Tibial nerve (tissue), 4 donors: Measurements from ENCODE around the gene CREB3. TPM values are rescaled to one million over a fixed set of nuclear protein-coding genes. Genes with fewer than 3 reads are reported as not detected.
A peak's percentile ranks its signal among the peaks of the same experiment; 100 is the strongest.

Source experiments
- DNase-seq, 2 donors: peaks; one replicate each; pipeline ENCODE4 v3.0.0-alpha.2; 2019; ENCODE audit warnings: low spot score in 2 of 2
- H3K27ac ChIP-seq, 4 donors: fragments of 200-600 bp; sonication (generic) in 3 of 4; one replicate each; pipeline ENCODE4 v1.5.1; 2017 to 2019; ENCODE audit warnings: mild to moderate bottlenecking in 1 of 4
- H3K27me3 ChIP-seq, 2 donors: fragments of 200-600 bp; sonication (generic) in 1 of 2; one replicate each; pipeline versions ENCODE4 v1.5.1 to v1.6.0; 2017 to 2019
- H3K36me3 ChIP-seq, 3 donors: fragments of 200-600 bp; sonication (generic); one replicate each; pipeline ENCODE4 v1.5.1; 2018 to 2019
- H3K4me1 ChIP-seq, 4 donors: fragments of 200-600 bp; sonication (generic) in 3 of 4; one replicate each; pipeline ENCODE4 v1.5.1; 2017 to 2019
- H3K4me3 ChIP-seq, 4 donors: fragments of 200-600 bp; sonication (generic) in 3 of 4; one replicate each; pipeline ENCODE4 v1.5.1; 2017 to 2019; ENCODE audit warnings: mild to moderate bottlenecking in 1 of 4, moderate library complexity in 1 of 4
- H3K9me3 ChIP-seq, 4 donors: fragments of 200-600 bp; sonication (generic) in 3 of 4; one replicate each; pipeline ENCODE4 v1.5.1; 2017 to 2019
- EP300 ChIP-seq, 2 donors: sonication (generic); formaldehyde crosslinking; IDR thresholded peaks; one replicate each; pipeline ENCODE4 v1.6.1; 2017; ENCODE audit warnings: antibody characterized with exemption in 2 of 2, mild to moderate bottlenecking in 1 of 2
- POLR2A ChIP-seq, 2 donors: fragments of 450-650 bp; IDR thresholded peaks; one replicate each; pipeline ENCODE4 v1.6.1; 2017; ENCODE audit warnings: antibody characterized with exemption in 2 of 2, mild to moderate bottlenecking in 2 of 2, moderate library complexity in 2 of 2
- WGBS, 2 donors: methylation state at CpG; one replicate each; pipeline ENCODE4 v1.1.5; 2018; 5-methylcytosine and 5-hydroxymethylcytosine counted together
- total RNA-seq, 4 donors: library from RNA; depleted of rRNA; stranded (reverse); fragments of >200 nt; gene quantifications; one replicate each; pipeline ENCODE4 v1.1.0, GENCODE V29; 2016
- TF ChIP-seq, protein P1 (sequence below), 5 experiments: fragments of 200-600 bp in 3 of 5; fragments of 450-650 bp in 2 of 5; sonication (generic) in 3 of 5; IDR thresholded peaks; one replicate each; pipeline ENCODE4 v1.5.1; 2016 to 2019; ENCODE audit warnings: antibody characterized with exemption in 5 of 5, mild to moderate bottlenecking in 3 of 5, moderate library complexity in 2 of 5

The CREB3 gene
- total RNA-seq, 4 donors from 2014 or later = 41.6 to 70.1 (median 53.5) TPM

DNA sequence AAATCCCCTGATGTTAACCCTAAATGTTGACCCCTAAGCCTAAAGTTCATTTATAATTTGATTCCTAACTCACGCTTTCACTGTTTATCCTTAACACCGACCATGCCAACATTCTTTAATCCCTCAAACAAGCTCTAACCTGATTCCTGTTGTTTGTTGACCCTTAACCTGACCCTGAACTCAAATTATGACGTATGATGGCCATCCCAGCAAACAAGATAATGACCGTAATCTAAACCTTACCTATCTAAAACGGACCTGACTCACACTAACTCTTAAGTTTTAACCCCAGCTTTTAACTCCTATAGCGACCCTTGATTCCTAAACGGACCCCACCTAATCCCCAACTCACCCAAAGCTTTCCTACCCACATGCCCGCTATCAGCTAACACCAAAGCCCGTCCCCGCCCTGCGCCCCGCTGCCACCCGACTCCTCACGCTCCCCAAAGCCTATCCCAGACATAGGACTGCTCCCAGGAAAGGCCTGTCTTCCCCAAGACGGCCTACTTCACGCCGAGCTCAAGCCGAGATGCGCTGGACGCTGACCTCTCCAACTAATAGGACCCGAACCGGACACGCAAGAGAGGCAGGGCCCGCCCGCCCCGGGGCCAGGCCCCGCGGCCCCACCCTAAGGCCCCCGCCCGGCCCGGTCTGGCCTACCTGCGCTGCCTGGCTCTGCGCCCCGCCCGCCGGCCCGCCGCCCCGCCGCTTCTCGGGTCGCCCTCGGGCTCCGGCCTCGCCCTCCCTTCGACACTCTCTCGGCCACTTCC lies 866 bp upstream of the CREB3 start:
- TF ChIP-seq EP300 (IDR thresholded peaks at IDR 0.05) (no peak), POLR2A (IDR thresholded peaks at IDR 0.05) (no peak)
- TF ChIP-seq, protein P1, sequence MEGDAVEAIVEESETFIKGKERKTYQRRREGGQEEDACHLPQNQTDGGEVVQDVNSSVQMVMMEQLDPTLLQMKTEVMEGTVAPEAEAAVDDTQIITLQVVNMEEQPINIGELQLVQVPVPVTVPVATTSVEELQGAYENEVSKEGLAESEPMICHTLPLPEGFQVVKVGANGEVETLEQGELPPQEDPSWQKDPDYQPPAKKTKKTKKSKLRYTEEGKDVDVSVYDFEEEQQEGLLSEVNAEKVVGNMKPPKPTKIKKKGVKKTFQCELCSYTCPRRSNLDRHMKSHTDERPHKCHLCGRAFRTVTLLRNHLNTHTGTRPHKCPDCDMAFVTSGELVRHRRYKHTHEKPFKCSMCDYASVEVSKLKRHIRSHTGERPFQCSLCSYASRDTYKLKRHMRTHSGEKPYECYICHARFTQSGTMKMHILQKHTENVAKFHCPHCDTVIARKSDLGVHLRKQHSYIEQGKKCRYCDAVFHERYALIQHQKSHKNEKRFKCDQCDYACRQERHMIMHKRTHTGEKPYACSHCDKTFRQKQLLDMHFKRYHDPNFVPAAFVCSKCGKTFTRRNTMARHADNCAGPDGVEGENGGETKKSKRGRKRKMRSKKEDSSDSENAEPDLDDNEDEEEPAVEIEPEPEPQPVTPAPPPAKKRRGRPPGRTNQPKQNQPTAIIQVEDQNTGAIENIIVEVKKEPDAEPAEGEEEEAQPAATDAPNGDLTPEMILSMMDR (IDR thresholded peaks at IDR 0.05) = no peak
- H3K4me3 ChIP-seq = peak overlapping the region; percentile 62 to 90 (median 82)
- H3K36me3 ChIP-seq = peaks cover 0 to 26% (median 0%) of the 10 kb centered on the region in 3 donors
- H3K27me3 ChIP-seq = no peaks in the 10 kb centered on the region
- DNase-seq = peak in 1 of 2 donors; percentile 31
- peak overlapping the region; percentile 89 to 99 (median 94) for H3K27ac ChIP-seq
- WGBS, 2 donors = 0 to 1% methylated on average over 14 to 38 of the region's 47 CpGs
- H3K4me1 ChIP-seq = peaks cover 0 to 67% (median 62%) of the 10 kb centered on the region in 4 donors
- no peaks in the 10 kb centered on the region for H3K9me3 ChIP-seq

DNA sequence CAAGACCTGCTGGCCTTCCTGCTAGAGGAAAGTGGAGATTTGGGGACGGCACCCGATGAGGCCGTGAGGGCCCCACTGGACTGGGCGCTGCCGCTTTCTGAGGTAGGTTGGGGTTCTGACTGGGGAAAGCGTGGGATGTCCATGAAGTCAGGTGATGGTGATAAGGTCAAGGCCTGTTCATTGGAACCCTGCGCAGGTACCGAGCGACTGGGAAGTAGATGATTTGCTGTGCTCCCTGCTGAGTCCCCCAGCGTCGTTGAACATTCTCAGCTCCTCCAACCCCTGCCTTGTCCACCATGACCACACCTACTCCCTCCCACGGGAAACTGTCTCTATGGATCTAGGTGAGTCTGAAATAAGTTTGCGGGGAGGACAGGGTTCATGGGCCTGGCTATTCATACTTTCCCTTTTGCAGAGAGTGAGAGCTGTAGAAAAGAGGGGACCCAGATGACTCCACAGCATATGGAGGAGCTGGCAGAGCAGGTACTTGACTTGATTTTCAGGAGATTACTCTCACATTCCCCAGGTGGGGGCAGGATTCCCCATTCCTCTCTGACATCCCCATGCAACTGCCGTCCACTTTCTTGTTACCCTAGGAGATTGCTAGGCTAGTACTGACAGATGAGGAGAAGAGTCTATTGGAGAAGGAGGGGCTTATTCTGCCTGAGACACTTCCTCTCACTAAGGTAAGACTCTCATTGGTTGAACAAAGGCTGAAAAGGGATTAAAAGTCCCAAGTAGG lies 505 bp downstream of the CREB3 start:
- peak overlapping the region; percentile 89 to 99 (median 94) for H3K27ac ChIP-seq
- WGBS, 2 donors = 1 to 2% methylated on average over 13 to 14 of the region's 14 CpGs
- peaks cover 0 to 39% (median 10%) of the 10 kb centered on the region in 3 donors for H3K36me3 ChIP-seq
- peaks cover 0 to 54% (median 48%) of the 10 kb centered on the region in 4 donors for H3K4me1 ChIP-seq
- no peaks in the 10 kb centered on the region for H3K27me3 ChIP-seq
- TF ChIP-seq POLR2A (IDR thresholded peaks at IDR 0.05) (no peak), EP300 (IDR thresholded peaks at IDR 0.05) (no peak)
- TF ChIP-seq, protein P1 (IDR thresholded peaks at IDR 0.05) = no peak
- no peak for DNase-seq
- H3K4me3 ChIP-seq = peak overlapping the region; percentile 62 to 90 (median 82)
- no peaks in the 10 kb centered on the region for H3K9me3 ChIP-seq

DNA sequence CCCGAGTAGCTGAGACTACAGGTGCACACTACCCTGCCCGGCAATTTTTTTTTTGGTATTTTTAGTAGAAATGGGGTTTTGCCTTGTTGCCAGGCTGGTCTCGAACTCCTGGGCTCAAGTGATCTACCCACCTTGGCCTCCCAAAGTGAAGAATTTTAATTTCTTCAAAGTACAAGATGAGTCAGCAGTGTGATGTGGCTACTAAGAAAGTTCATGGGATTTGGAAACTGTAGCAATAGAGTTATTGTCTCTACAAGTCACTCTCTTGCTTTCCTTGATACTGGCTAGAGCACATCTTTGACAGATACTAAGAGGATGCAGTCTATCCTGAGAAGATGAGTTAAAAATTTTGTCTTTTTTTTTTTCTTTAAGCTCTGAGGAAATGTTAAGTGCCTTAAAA lies 1.6 kb downstream of the CREB3 start:
- no peak overlapping the region for H3K4me3 ChIP-seq

DNA sequence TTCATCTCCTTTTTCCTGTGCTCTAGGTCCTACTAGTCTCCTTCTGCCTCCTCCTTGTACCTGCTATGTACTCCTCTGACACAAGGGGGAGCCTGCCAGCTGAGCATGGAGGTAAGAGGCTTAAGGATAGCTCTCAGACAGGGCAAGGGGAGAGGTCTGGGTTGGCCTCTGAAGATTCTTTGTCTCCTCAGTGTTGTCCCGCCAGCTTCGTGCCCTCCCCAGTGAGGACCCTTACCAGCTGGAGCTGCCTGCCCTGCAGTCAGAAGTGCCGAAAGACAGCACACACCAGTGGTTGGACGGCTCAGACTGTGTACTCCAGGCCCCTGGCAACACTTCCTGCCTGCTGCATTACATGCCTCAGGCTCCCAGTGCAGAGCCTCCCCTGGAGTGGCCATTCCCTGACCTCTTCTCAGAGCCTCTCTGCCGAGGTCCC lies 3.8 kb downstream of the CREB3 start:
- Histone ChIP-seq H3K4me1 (peaks cover 0 to 22% (median 16%) of the 10 kb centered on the region in 4 donors), H3K9me3 (no peaks in the 10 kb centered on the region), H3K27me3 (no peaks in the 10 kb centered on the region), H3K4me3 (no peak overlapping the region), H3K27ac (peak overlapping the region in 1 of 4 donors; percentile 28), H3K36me3 (peaks cover 0 to 72% (median 17%) of the 10 kb centered on the region in 3 donors)
- WGBS, 2 donors = 28 to 29% methylated on average over 3 to 5 of the region's 5 CpGs
- TF ChIP-seq POLR2A (IDR thresholded peaks at IDR 0.05) = no peak
- TF ChIP-seq, protein P1 (IDR thresholded peaks at IDR 0.05) = peak; percentile 61 to 77 (median 69)
- peak; percentile 46 to 74 for DNase-seq

More for the DNA sequence above, 1.6 kb downstream of the CREB3 start:
- TF ChIP-seq, protein P1 (IDR thresholded peaks at IDR 0.05) = no peak
- TF ChIP-seq EP300 (IDR thresholded peaks at IDR 0.05) (no peak), POLR2A (IDR thresholded peaks at IDR 0.05) (no peak)
- H3K27ac ChIP-seq = peak overlapping the region in 3 of 4 donors; percentile 2 to 95 (median 94)
- no peaks in the 10 kb centered on the region for H3K9me3 ChIP-seq
- peaks cover 0 to 51% (median 17%) of the 10 kb centered on the region in 3 donors for H3K36me3 ChIP-seq
- 90 to 92% methylated on average over 3 of the region's 3 CpGs for WGBS, 2 donors
- H3K4me1 ChIP-seq = peaks cover 0 to 43% (median 37%) of the 10 kb centered on the region in 4 donors
- no peak for DNase-seq
- H3K27me3 ChIP-seq = no peaks in the 10 kb centered on the region
